HG03159 (cell line): ENCODE results near the gene MAPK10.

Source experiments
- ATAC-seq: cut with Tn5 transposase; IDR thresholded peaks from one replicate; pipeline ENCODE4 v1.9.1; 2021; ENCODE audit warnings: mild to moderate bottlenecking, moderate library complexity; ENCODE audit not compliant: unreplicated experiment

The MAPK10 gene

GRCh38 chr4:86359944-86360478 is at the start of gene MAPK10:
Gene MAPK10 (minus strand): TSS chr4:86360053.
- peak; percentile 98 for ATAC-seq

DNA sequence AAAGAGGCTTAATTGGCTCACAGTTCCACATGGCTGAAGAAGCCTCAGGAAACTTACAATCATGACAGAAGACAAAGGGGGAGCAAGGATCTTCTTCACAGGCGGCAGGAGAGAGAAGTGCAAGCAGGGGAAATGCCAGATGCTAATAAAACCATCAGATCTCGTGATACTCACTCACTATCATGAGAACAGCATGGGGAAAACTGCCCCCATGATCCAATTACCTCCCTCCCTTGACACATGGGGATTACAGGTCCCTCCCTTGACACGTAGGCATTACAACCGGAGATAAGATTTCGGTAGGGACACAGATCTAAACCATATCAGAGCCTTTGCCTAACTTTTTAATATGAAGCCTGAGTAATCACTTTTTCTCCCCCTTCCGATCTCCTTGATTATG is 43.7 kb upstream of the MAPK10 start:
- ATAC-seq: no peak

GRCh38 chr4:86401826-86402225 is 42.0 kb upstream of the MAPK10 start:
- ATAC-seq: no peak

- no peak for ATAC-seq
These were observed 40.4 kb upstream of the MAPK10 start for GRCh38 chr4:86400216-86400615.

- ATAC-seq: peak; percentile 62
These were observed 38.3 kb upstream of the MAPK10 start for GRCh38 chr4:86398187-86398586.

DNA sequence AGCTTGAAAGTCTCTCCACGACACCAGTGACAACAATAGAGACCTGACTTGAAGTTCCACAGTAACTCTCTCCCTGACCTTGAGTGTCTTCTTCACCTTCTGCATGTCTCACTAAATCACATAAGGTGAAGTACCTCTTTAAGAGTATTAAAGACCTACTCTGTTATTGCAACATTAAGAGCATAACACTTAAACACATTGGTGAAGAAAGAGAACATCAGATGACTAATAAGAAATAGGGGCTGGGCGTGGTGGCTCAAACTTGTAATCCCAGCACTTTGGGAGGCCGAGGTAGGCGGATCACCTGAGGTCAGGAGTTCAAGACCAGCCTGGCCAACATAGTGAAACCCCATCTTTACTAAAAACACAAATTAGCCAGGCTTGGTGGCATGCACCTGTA is 33.9 kb upstream of the MAPK10 start:
- ATAC-seq: no peak

DNA sequence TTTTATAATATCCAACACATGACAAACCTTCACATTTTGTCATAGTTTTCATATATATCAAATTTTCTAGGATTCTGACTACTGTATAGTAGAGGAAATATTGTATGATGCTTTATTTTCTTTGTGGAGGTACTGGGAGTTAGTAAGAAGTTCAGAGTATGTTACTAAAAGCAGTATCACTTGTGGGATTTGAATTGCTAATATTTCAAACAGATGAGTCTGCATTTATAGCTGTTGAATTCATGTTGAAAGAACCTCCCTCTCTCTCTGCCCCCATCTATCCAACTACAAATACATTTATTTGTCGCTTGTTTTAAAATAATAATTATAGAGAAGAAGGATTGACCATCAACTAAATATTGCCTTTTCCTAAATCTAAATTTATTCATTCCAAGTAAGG is 29.8 kb upstream of the MAPK10 start:
- no peak for ATAC-seq

DNA sequence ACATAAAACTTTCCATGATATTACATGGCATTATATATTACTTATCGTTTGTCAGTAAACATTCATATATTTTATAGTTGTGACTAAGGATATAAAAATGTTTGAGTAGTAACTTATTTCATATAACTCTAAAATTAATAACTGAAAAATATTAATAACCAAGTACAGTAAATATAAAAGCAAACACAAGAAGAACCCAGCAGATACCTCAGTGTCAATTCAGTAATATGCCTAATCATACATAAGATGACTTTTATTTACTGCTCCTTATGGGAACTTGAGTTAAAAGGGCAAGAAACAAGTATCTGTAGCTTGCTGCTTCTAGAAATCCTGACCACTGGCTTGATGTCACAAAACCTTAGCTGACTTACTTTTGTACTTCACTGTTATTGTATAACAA is 28.4 kb upstream of the MAPK10 start:
- no peak for ATAC-seq

GRCh38 chr4:86386817-86387415 is 27.1 kb upstream of the MAPK10 start:
- ATAC-seq: no peak

GRCh38 chr4:86386201-86386600 is 26.3 kb upstream of the MAPK10 start:
- ATAC-seq: no peak

DNA sequence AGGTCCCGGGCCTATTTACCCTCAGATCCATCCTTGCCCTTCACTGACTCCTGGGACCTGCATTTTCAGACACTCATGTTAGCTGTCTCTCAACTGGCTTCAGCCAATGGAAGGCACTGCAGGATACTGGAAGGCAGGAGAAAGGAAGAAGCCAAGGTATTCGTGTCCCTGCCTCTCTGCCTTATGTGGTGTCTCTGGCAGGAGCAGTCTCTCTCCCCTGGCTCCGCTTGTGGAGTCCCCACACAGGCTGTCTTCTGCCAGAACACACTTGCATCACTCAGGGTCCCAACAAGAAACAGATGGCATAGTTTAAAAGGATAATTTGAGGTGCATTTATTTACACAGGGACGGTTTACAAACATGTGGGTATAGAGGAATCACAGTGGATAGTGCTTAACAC is 21.6 kb upstream of the MAPK10 start:
- ATAC-seq: no peak

DNA sequence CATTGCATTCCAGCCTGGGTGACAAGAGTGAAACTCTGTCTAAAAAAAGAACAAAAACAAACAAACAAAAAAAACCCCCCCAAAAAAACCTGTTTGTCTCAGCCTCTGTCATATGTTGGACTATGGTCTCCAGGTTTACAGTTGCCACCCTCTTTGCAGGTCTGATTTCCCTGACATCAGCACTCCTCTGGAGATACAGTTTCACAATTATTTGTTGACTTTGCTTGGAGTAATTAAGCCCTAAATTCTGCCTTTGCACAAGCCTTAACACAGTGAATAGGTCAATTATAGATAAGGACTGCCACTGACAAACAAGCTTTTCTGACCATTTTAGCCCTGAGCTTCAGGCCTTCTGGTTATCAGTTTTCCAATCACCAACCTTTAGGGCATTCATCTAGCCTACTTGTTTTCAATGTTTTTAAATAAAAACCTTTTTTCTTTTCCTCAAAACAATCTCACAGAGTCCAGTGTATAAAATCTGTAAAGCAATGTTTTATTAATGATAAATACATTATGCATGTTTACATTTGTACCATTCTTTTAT is 20.4 kb upstream of the MAPK10 start:
- ATAC-seq: no peak

GRCh38 chr4:86376850-86377249 is 17.0 kb upstream of the MAPK10 start:
- ATAC-seq: no peak

GRCh38 chr4:86368433-86368832 is 8.6 kb upstream of the MAPK10 start:
- ATAC-seq: no peak

DNA sequence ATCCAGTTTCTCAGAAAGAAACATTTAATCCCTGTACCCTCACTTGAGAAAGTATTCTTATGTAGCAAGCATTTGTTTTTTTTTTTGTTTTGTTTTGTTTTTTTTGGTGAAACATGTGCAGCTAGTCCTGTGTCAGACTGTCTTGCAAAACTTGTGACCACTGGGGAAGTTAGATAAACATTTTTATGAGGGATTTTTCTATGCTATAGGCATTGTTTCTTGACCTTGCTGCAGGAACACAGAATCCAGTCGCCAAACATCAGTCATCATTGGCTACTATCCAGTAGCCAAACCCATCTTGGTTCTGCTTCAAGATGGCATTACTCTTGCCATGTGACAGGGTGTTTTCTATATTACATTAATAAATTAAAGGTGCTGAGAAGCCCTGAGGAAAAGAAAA is 7.7 kb upstream of the MAPK10 start:
- ATAC-seq: no peak

GRCh38 chr4:86366920-86367319 is 7.1 kb upstream of the MAPK10 start:
- no peak for ATAC-seq

DNA sequence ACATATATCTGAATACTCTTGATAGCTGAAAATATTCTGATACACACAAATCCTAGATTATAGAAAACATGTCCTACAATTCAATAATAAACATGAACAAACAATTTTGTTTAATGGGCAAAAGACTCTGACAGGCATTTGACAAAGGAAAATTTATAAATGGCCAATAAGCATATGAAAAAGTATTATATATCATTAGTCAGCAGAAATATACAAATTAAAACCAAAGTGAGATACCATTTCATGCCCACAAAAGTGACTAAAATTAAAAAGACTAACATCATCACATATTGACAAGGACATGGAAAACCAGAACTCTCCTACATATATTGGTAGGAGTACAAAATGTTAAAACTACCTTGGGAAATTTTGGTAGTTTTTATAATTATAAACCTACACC is 2.7 kb upstream of the MAPK10 start:
- ATAC-seq: no peak

GRCh38 chr4:86358257-86358656 is 1.6 kb downstream of the MAPK10 start:
- ATAC-seq: no peak

DNA sequence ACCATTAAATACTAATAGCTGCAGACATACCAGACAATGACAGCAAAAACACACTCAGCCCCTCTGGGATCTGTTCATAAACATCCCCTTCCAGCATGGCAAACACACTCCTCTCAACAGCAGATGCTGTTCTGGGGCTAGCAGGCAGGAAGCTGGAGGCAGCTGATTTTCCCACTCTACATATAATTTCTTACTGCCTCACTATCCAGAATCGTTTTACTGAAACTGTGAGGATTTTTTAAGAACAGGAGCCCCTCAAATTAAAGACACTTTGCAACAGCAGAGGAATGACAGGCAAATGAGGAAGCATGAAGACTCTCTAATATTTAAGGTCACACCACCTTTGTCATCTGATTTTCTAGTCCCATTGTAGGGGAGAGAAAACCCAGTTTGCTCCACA is 2.2 kb downstream of the MAPK10 start:
- no peak for ATAC-seq

GRCh38 chr4:86356425-86357210 is 3.2 kb downstream of the MAPK10 start:
- no peak for ATAC-seq

GRCh38 chr4:86354390-86354789 is 5.5 kb downstream of the MAPK10 start:
- ATAC-seq: no peak

DNA sequence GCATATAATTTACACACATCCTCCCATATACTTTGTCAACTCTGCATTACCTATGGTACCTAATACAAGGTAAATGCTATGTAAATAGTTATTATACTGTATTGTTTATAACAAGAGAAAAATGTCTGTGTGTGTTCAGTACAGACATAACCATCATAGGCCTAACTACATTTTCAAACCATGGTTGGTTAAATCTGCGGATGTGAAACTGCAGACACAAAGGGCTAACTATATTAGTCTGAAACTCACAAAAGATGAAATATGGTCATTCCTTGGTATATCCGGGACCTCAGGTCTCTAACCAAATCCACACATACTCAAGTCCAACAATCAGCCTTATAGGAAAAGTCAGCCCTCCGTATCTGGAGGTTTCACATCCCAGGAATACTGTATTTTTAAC is 13.5 kb downstream of the MAPK10 start:
- no peak for ATAC-seq
